PFSK-1 (cell line): Measurements from ENCODE around the gene MLPH.

Source experiments
- FOXP2 ChIP-seq: optimal IDR thresholded peaks from 2 replicates; pipeline ENCODE3; 2011; ENCODE audit warnings: borderline replicate concordance, control low read depth, inconsistent platforms; ENCODE audit not compliant: insufficient read depth; ENCODE audit errors: extremely low read length, extremely low read depth
- POLR2AphosphoS5 ChIP-seq: IDR thresholded peaks from 2 replicates; pipeline ENCODE4 v1.6.1; 2012; ENCODE audit warnings: low read depth, mild to moderate bottlenecking, control low read depth, low read length, moderate library complexity
- SIN3A ChIP-seq: IDR thresholded peaks from 2 replicates; pipeline ENCODE4 v1.6.1; 2012; ENCODE audit warnings: mild to moderate bottlenecking, low read length, moderate library complexity, borderline replicate concordance; ENCODE audit not compliant: insufficient read depth
- TAF1 ChIP-seq: IDR thresholded peaks from 2 replicates; pipeline ENCODE4 v1.6.1; 2012; ENCODE audit warnings: low read length, control low read depth, borderline replicate concordance; ENCODE audit not compliant: insufficient read depth
- TF ChIP-seq, protein P1 (sequence below), 2 experiments: IDR thresholded peaks; 2 replicates each; pipeline versions ENCODE4 v1.6.1 to v1.8.0; 2011 to 2012; ENCODE audit warnings: low read depth in 2 of 2, low read length in 2 of 2, control low read depth in 1 of 2, inconsistent platforms in 1 of 2, mild to moderate bottlenecking in 1 of 2, moderate library complexity in 1 of 2; ENCODE audit not compliant: insufficient read depth in 1 of 2

Gene MLPH

GRCh38 chr2:237604391-237604790 lies 117.3 kb downstream of the MLPH start:
- TF ChIP-seq SIN3A = no peak
- TF ChIP-seq, protein P1, sequence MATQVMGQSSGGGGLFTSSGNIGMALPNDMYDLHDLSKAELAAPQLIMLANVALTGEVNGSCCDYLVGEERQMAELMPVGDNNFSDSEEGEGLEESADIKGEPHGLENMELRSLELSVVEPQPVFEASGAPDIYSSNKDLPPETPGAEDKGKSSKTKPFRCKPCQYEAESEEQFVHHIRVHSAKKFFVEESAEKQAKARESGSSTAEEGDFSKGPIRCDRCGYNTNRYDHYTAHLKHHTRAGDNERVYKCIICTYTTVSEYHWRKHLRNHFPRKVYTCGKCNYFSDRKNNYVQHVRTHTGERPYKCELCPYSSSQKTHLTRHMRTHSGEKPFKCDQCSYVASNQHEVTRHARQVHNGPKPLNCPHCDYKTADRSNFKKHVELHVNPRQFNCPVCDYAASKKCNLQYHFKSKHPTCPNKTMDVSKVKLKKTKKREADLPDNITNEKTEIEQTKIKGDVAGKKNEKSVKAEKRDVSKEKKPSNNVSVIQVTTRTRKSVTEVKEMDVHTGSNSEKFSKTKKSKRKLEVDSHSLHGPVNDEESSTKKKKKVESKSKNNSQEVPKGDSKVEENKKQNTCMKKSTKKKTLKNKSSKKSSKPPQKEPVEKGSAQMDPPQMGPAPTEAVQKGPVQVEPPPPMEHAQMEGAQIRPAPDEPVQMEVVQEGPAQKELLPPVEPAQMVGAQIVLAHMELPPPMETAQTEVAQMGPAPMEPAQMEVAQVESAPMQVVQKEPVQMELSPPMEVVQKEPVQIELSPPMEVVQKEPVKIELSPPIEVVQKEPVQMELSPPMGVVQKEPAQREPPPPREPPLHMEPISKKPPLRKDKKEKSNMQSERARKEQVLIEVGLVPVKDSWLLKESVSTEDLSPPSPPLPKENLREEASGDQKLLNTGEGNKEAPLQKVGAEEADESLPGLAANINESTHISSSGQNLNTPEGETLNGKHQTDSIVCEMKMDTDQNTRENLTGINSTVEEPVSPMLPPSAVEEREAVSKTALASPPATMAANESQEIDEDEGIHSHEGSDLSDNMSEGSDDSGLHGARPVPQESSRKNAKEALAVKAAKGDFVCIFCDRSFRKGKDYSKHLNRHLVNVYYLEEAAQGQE (IDR thresholded peaks at IDR 0.05; ENCODE audit: insufficient read depth in 1 of 2, low read depth in 2 of 2, low read length in 2 of 2) = no peak
- TF ChIP-seq FOXP2 = no peak
- TF ChIP-seq TAF1 = no peak
- TF ChIP-seq POLR2AphosphoS5 = no peak
